ENCODE data around the gene LONP2. TPM values are rescaled to one million over a fixed set of nuclear protein-coding genes. Genes with fewer than 3 reads are reported as not detected.

LONP2 gene
- total RNA-seq, 1 experiment from 2014 or later = 46.8 TPM

DNA sequence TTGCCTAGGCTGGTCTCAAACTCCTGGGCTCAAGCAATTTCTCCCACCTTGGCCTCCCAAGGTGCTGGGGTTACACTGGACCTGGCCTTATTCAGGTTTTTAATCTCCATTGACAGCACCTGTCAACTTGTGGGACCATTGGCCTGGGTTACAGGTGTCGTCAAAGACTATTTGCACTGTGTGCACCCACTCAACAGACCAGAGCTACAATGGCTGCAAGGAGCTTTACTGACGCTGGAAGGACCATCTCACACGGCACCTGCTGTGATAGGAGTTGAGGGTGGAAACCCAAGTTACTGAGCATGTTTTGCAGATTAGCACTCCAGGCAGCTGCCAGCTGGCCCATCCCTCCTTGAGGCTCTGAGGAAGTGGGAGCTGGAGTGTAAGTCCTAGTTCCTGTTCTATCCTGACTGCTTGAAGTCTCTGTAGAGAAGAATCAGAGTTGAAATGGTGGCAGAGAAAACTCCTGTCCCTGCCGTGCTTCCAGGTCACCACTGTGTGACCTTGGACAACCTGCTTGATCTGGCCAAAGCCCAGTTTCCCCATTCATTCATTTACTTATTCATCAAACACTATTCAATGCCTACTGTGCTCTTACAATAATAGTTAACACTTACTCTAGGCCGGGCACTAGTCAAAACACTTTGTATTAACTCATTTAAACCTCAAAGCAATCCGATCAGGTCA, 42.4 kb upstream of the LONP2 start (continued):
- TF ChIP-seq TCF7L2 (IDR thresholded peaks at IDR 0.05; ENCODE audit: borderline replicate concordance, extremely low read depth, insufficient read depth, insufficient read length) = no peak
- TF ChIP-seq CBX3 (IDR thresholded peaks at IDR 0.05; ENCODE audit: low read depth) = no peak
- TF ChIP-seq EGR1 (IDR thresholded peaks at IDR 0.05; ENCODE audit: low read depth) = no peak
- no peak for TF ChIP-seq JUND (IDR thresholded peaks at IDR 0.05)

DNA sequence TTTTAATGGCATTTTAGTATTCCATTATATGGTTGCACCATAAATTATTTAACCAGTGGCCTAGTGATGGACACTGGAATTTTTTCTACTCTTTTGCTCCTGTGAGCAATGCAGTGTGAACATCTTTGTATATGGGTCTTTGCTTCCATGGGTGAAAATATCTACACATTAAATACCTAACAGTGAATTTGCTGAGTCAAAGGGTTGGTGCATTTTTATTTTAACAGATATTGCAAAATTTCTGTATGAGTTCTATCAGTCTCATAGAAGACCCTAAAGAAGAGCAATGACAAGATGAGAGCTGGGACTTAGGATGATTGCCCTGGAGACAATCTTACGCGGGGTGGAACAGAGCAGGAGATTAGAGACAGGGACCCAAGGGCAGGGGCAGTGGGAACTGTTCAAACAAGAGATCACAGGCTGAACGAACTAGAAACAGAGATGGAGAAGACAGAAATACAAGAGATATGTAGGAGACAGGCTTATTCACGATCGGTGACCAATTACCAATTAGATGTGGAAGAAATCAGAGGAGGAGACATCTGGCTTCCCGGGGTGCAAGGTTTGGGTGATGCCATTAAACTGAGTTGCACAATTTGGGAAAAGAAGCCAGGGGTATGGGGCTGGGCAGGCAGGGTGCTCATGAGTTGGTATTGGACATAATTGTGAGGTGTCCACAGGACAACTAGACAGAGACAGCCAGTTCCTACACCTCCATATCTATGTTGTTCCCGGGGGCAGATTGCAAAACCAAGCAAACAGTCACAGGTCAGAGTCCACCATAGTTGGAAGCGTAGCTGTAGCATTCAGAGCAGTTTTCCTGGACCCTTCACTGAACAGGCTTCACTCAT, 39.9 kb upstream of the LONP2 start:
- ChIA-PET POLR2A (no interaction called here), CTCF (no interaction called here), RAD21 (ENCODE audit: low non-redundant PET in 1 of 2, low total read pairs in 2 of 2, uncharacterized antibody in 2 of 2, unreplicated experiment in 2 of 2) (no interaction called here)
- Histone ChIP-seq H3K9ac (ENCODE audit: low read length) (no peak overlapping the region), H3K36me3 (ENCODE audit: control insufficient read depth in 1 of 2, insufficient read depth in 2 of 2, low read length in 2 of 2) (no peaks in the 10 kb centered on the region), H3K4me3 (replicated peaks in 1 of 2; ENCODE audit: low read depth in 1 of 2, low read length in 2 of 2) (no peak overlapping the region), H3K9me3 (ENCODE audit: control insufficient read depth in 1 of 2, insufficient read depth in 1 of 2, low read depth in 1 of 2, low read length in 2 of 2) (no peaks in the 10 kb centered on the region), H3K27ac (ENCODE audit: low read depth, low read length) (no peak overlapping the region), H3K9me2 (ENCODE audit: insufficient read depth) (no peaks in the 10 kb centered on the region), H3K4me2 (ENCODE audit: low read length) (no peak overlapping the region), H3K27me3 (ENCODE audit: insufficient read depth, low read length) (no peaks in the 10 kb centered on the region), H3K79me2 (ENCODE audit: insufficient read depth, low read length) (no peaks in the 10 kb centered on the region), H2AFZ (ENCODE audit: low read depth, low read length, poor library complexity, severe bottlenecking) (no peak overlapping the region), H3K4me1 (ENCODE audit: control insufficient read depth in 1 of 2, insufficient read depth in 2 of 2, low read length in 2 of 2) (peaks cover 0 to 4% of the 10 kb centered on the region in 2 experiments; a peak in 1 of 4 replicates), H4K20me1 (ENCODE audit: insufficient read depth) (no peaks in the 10 kb centered on the region)
- BruUV-seq (replicated peaks) = no TSS peak
- intact Hi-C loops (cut with micrococcal nuclease) = no loop called here
- no peak for DNase-seq (ENCODE audit: low read depth, low spot score)
- no peak for ATAC-seq
- TF ChIP-seq SRF (IDR thresholded peaks at IDR 0.05; ENCODE audit: low read depth) (no peak), POLR2AphosphoS5 (IDR thresholded peaks at IDR 0.05; ENCODE audit: low read depth, low read length) (no peak), ZNF274 (IDR thresholded peaks at IDR 0.05; ENCODE audit: low read depth, low read length) (no peak), FOSL1 (IDR thresholded peaks at IDR 0.05; ENCODE audit: low read depth) (no peak), CTCF (IDR thresholded peaks at IDR 0.05 in 2 of 3, conservative IDR thresholded peaks at IDR 0.05 in 1 of 3; ENCODE audit: borderline replicate concordance in 1 of 3, insufficient read depth in 1 of 3, low read depth in 2 of 3, low read length in 2 of 3) (no peak), TCF7L2 (IDR thresholded peaks at IDR 0.05; ENCODE audit: borderline replicate concordance, extremely low read depth, insufficient read depth, insufficient read length) (no peak), JUND (IDR thresholded peaks at IDR 0.05) (no peak), ATF3 (IDR thresholded peaks at IDR 0.05) (no peak), SP1 (IDR thresholded peaks at IDR 0.05; ENCODE audit: low read depth) (no peak), ZFX (IDR thresholded peaks at IDR 0.05) (no peak), SIN3A (IDR thresholded peaks at IDR 0.05; ENCODE audit: low read depth) (no peak)
- TF ChIP-seq, protein P1, sequence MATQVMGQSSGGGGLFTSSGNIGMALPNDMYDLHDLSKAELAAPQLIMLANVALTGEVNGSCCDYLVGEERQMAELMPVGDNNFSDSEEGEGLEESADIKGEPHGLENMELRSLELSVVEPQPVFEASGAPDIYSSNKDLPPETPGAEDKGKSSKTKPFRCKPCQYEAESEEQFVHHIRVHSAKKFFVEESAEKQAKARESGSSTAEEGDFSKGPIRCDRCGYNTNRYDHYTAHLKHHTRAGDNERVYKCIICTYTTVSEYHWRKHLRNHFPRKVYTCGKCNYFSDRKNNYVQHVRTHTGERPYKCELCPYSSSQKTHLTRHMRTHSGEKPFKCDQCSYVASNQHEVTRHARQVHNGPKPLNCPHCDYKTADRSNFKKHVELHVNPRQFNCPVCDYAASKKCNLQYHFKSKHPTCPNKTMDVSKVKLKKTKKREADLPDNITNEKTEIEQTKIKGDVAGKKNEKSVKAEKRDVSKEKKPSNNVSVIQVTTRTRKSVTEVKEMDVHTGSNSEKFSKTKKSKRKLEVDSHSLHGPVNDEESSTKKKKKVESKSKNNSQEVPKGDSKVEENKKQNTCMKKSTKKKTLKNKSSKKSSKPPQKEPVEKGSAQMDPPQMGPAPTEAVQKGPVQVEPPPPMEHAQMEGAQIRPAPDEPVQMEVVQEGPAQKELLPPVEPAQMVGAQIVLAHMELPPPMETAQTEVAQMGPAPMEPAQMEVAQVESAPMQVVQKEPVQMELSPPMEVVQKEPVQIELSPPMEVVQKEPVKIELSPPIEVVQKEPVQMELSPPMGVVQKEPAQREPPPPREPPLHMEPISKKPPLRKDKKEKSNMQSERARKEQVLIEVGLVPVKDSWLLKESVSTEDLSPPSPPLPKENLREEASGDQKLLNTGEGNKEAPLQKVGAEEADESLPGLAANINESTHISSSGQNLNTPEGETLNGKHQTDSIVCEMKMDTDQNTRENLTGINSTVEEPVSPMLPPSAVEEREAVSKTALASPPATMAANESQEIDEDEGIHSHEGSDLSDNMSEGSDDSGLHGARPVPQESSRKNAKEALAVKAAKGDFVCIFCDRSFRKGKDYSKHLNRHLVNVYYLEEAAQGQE (IDR thresholded peaks at IDR 0.05; ENCODE audit: low read depth) = no peak
- TF ChIP-seq, protein P2, sequence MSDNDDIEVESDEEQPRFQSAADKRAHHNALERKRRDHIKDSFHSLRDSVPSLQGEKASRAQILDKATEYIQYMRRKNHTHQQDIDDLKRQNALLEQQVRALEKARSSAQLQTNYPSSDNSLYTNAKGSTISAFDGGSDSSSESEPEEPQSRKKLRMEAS (IDR thresholded peaks at IDR 0.05) = no peak

All from HCT116 (cell line).